H1 (cell line): ENCODE data around the gene MYLK4.
A peak's percentile ranks its signal among the peaks of the same experiment; 100 is the strongest.

Experiments
- ATF3 ChIP-seq: IDR thresholded peaks from 2 replicates; pipeline ENCODE4 v1.6.1; 2011; ENCODE audit warnings: low read depth, mild to moderate bottlenecking, low read length; ENCODE audit not compliant: insufficient read depth
- CHD2 ChIP-seq: IDR thresholded peaks from 2 replicates; pipeline ENCODE4 v1.6.1; 2012; ENCODE audit warnings: low read length, improper control_type of control experiment
- CREB1 ChIP-seq: IDR thresholded peaks from 2 replicates; pipeline ENCODE4 v1.6.1; 2012; ENCODE audit warnings: inconsistent platforms
- CTCF ChIP-seq, 3 experiments: IDR thresholded peaks; 1 replicate in 2 of 3; 2 replicates in 1 of 3; pipeline versions ENCODE4 v1.5.1 to v1.6.1; 2011; ENCODE audit warnings: low read length in 3 of 3, mild to moderate bottlenecking in 3 of 3, inconsistent platforms in 2 of 3, low read depth in 1 of 3, moderate library complexity in 1 of 3; ENCODE audit not compliant: insufficient read depth in 1 of 3; ENCODE audit errors: control extremely low read depth in 1 of 3
- EP300 ChIP-seq, 2 experiments: IDR thresholded peaks; 1 replicate in 1 of 2; 2 replicates in 1 of 2; pipeline ENCODE4 v1.6.1; 2011 to 2012; ENCODE audit warnings: low read depth in 2 of 2, low read length in 2 of 2, mild to moderate bottlenecking in 2 of 2, borderline replicate concordance in 1 of 2, inconsistent platforms in 1 of 2, moderate library complexity in 1 of 2
- EZH2 ChIP-seq: fragments of 200-600 bp; sonication (generic); IDR thresholded peaks from 2 replicates; pipeline ENCODE4 v1.7.1; 2012; ENCODE audit warnings: low read depth, mild to moderate bottlenecking, moderate library complexity, low read length, inconsistent platforms; ENCODE audit not compliant: severe bottlenecking
- JUND ChIP-seq: IDR thresholded peaks from 2 replicates; pipeline ENCODE4 v1.6.1; 2011; ENCODE audit warnings: mild to moderate bottlenecking, improper control_type of control experiment, low read length
- POLR2A ChIP-seq, 2 experiments: IDR thresholded peaks; 1 replicate in 1 of 2; 2 replicates in 1 of 2; pipeline ENCODE4 v1.6.1; 2011; ENCODE audit warnings: low read depth in 2 of 2, low read length in 2 of 2, mild to moderate bottlenecking in 2 of 2; ENCODE audit errors: control extremely low read depth in 1 of 2
- ZNF274 ChIP-seq: IDR thresholded peaks from 2 replicates; pipeline ENCODE4 v1.7.0; 2012; ENCODE audit warnings: low read length, borderline replicate concordance; ENCODE audit errors: extremely low read depth

GRCh38 chr6:2734488-2735166, 16.1 kb downstream of the MYLK4 start:
- no peak for TF ChIP-seq CTCF (IDR thresholded peaks at IDR 0.05; ENCODE audit: control extremely low read depth in 1 of 3, insufficient read depth in 1 of 3, low read depth in 1 of 3, low read length in 3 of 3)
- TF ChIP-seq POLR2A (IDR thresholded peaks at IDR 0.05; ENCODE audit: control extremely low read depth in 1 of 2, low read depth in 2 of 2, low read length in 2 of 2) = no peak
- TF ChIP-seq CHD2 = no peak
- no peak for TF ChIP-seq EP300 (IDR thresholded peaks at IDR 0.05; ENCODE audit: borderline replicate concordance in 1 of 2, low read depth in 2 of 2, low read length in 2 of 2)
- no peak for TF ChIP-seq EZH2
- TF ChIP-seq ZNF274 = no peak
- no peak for TF ChIP-seq ATF3
- TF ChIP-seq JUND = peak; percentile 89
- TF ChIP-seq CREB1 = no peak
